Measurements from ENCODE around the gene NFXL1.

GRCh38 chr4:47876310-47876709 lies 38.1 kb downstream of the NFXL1 start:
- TF ChIP-seq EZH2phosphoT487 (IDR thresholded peaks at IDR 0.05; ENCODE audit: borderline replicate concordance, low read length), result no peak
- TF ChIP-seq, protein P1, sequence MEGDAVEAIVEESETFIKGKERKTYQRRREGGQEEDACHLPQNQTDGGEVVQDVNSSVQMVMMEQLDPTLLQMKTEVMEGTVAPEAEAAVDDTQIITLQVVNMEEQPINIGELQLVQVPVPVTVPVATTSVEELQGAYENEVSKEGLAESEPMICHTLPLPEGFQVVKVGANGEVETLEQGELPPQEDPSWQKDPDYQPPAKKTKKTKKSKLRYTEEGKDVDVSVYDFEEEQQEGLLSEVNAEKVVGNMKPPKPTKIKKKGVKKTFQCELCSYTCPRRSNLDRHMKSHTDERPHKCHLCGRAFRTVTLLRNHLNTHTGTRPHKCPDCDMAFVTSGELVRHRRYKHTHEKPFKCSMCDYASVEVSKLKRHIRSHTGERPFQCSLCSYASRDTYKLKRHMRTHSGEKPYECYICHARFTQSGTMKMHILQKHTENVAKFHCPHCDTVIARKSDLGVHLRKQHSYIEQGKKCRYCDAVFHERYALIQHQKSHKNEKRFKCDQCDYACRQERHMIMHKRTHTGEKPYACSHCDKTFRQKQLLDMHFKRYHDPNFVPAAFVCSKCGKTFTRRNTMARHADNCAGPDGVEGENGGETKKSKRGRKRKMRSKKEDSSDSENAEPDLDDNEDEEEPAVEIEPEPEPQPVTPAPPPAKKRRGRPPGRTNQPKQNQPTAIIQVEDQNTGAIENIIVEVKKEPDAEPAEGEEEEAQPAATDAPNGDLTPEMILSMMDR (IDR thresholded peaks at IDR 0.05; ENCODE audit: low read depth, low read length, poor library complexity, severe bottlenecking), result no peak

Measured in DOHH2 (cell line).